BJ (cell line): Measurements from ENCODE around the gene RABAC1. TPM values are rescaled to one million over a fixed set of nuclear protein-coding genes. Genes with fewer than 3 reads are reported as not detected.
A peak's percentile ranks its signal among the peaks of the same experiment; 100 is the strongest.
"Not testable (repeated sequence)": the region's sequence is repeated elsewhere in the genome, so short reads cannot be mapped to it uniquely, and the experiment has no call there.

Experiments
- CTCF ChIA-PET: fragments of 350-600 bp; formaldehyde crosslinking; extraction: SDS; loops from one replicate; lab custom pipeline; 2021; ENCODE audit warnings: antibody characterized with exemption, inconsistent platforms; lab: Yijun Ruan, JAX
- POLR2A ChIA-PET: fragments of 300-600 bp; sonication (Branson Sonifier 250); formaldehyde crosslinking; extraction: SDS; loops from one replicate; lab custom pipeline; 2021; ENCODE audit warnings: antibody characterized with exemption; lab: Charles Lee
- DNase-seq: peaks from one replicate; pipeline ENCODE4 v3.0.0-alpha.2; 2011; ENCODE audit warnings: low read depth
- H3K27me3 ChIP-seq: 2 replicates; pipeline ENCODE4 v1.6.0; 2011; ENCODE audit warnings: low read length; ENCODE audit not compliant: control insufficient read depth, insufficient read depth
- H3K36me3 ChIP-seq: 2 replicates; pipeline ENCODE4 v1.5.1; 2011; ENCODE audit warnings: low read length; ENCODE audit not compliant: control insufficient read depth, insufficient read depth
- H3K4me3 ChIP-seq: 2 replicates; pipeline ENCODE4 v1.5.1; 2011; ENCODE audit warnings: low read depth, mild to moderate bottlenecking, control low read depth, low read length
- CTCF ChIP-seq: IDR thresholded peaks from 2 replicates; pipeline ENCODE4 v1.5.1; 2011; ENCODE audit warnings: low read depth, mild to moderate bottlenecking, control low read depth, inconsistent platforms, low read length, moderate library complexity; ENCODE audit not compliant: insufficient read depth
- polyA plus RNA-seq: library from polyadenylated mRNA; depleted of rRNA; stranded (reverse); fragments of >200 nt; gene quantifications from 2 replicates; pipeline ENCODE4 v1.2.3, GENCODE V29; 2011

RABAC1 gene
- polyA plus RNA-seq, 1 experiment: 361 TPM

GRCh38 chr19:41995959-41996797 is 37.1 kb upstream of the RABAC1 start:
- POLR2A ChIA-PET: no interaction called here

GRCh38 chr19:41994994-41995958 is 36.2 kb upstream of the RABAC1 start:
- Histone ChIP-seq H3K4me3 (no peak overlapping the region), H3K27me3 (peaks cover 33% of the 10 kb centered on the region), H3K36me3 (no peaks in the 10 kb centered on the region)
- ChIA-PET POLR2A (no interaction called here), CTCF (interaction anchor here (0.7 to 3.3 kb wide), 2 partner anchors 40 to 86 kb away, joined by 3 to 16 read pairs; no protein-coding TSS in a partner anchor)
- no peak for TF ChIP-seq CTCF
- no peak for DNase-seq

More at GRCh38 chr19:41995959-41996797, 37.1 kb upstream of the RABAC1 start:
- TF ChIP-seq CTCF: no peak
- Histone ChIP-seq H3K27me3 (peaks cover 37% of the 10 kb centered on the region), H3K4me3 (no peak overlapping the region), H3K36me3 (no peaks in the 10 kb centered on the region)
- DNase-seq: no peak
- CTCF ChIA-PET: interaction anchor here (0.7 to 4.3 kb wide), 9 partner anchors 11 to 86 kb away, joined by 3 to 33 read pairs (median 5); no protein-coding TSS in a partner anchor

GRCh38 chr19:41994521-41994971 is 35.4 kb upstream of the RABAC1 start:
- ChIA-PET CTCF (interaction anchor here (3.3 kb wide), 1 partner anchor 40 kb away, joined by 16 read pairs; no protein-coding TSS in a partner anchor), POLR2A (no interaction called here)
- TF ChIP-seq CTCF: no peak
- DNase-seq: no peak
- no peaks in the 10 kb centered on the region for H3K36me3 ChIP-seq
- H3K27me3 ChIP-seq: peaks cover 29% of the 10 kb centered on the region
- no peak overlapping the region for H3K4me3 ChIP-seq

GRCh38 chr19:41993612-41994483 is 34.7 kb upstream of the RABAC1 start, which contains the start of gene ATP1A3:
TSS of gene ATP1A3 (minus strand) at chr19:41994230. CDS start at chr19:41994076, 154 bp downstream.
- DNase-seq: no peak
- TF ChIP-seq CTCF: no peak
- ChIA-PET POLR2A (no interaction called here), CTCF (interaction anchor here (0.8 to 3.3 kb wide), 2 partner anchors 29 to 41 kb away, joined by 7 to 16 read pairs; no protein-coding TSS in a partner anchor)
- Histone ChIP-seq H3K4me3 (peak within 1 kb of the TSS; percentile 37), H3K36me3 (no peaks in the 10 kb centered on the region), H3K27me3 (peaks cover 23% of the 10 kb centered on the region)

GRCh38 chr19:41991925-41992569 is 32.9 kb upstream of the RABAC1 start:
- CTCF ChIA-PET: interaction anchor here (1.2 kb wide), 1 partner anchor 43 kb away, joined by 3 read pairs; no protein-coding TSS in a partner anchor
- peaks cover 14% of the 10 kb centered on the region for H3K27me3 ChIP-seq
- H3K4me3 ChIP-seq, POLR2A ChIA-PET, H3K36me3 ChIP-seq, DNase-seq: not testable (repeated sequence)
